B cell (primary cell): ENCODE data around the gene PLCB1. TPM values are rescaled to one million over a fixed set of nuclear protein-coding genes. Genes with fewer than 3 reads are reported as not detected.

ENCODE experiments used
- ATAC-seq: fragments of 200-7000 bp; cut with Tn5 transposase; one replicate; pipeline ENCODE4 v1.10.0; 2021; ENCODE audit warnings: low read depth, mild to moderate bottlenecking, moderate number of reproducible peaks, moderate library complexity
- CTCF ChIA-PET: fragments of 350-600 bp; sonication (Branson Sonifier 250); formaldehyde crosslinking; loops from one replicate; lab custom pipeline; 2021; ENCODE audit warnings: antibody characterized with exemption, inconsistent platforms; lab: Charles Lee
- POLR2A ChIA-PET: fragments of 350-600 bp; sonication (Branson Sonifier 250); formaldehyde crosslinking; loops from one replicate; lab custom pipeline; 2021; ENCODE audit warnings: antibody characterized with exemption; lab: Charles Lee
- DNase-seq: peaks from one replicate; pipeline ENCODE4 v3.0.0; 2013
- H2AFZ ChIP-seq: 2 replicates; pipeline ENCODE4 v1.6.1; 2012; ENCODE audit warnings: mild to moderate bottlenecking, low read depth, low read length; ENCODE audit not compliant: insufficient read depth, poor library complexity, severe bottlenecking
- H3K27ac ChIP-seq, 2 donors: 1 replicate in 1 of 2; 2 replicates in 1 of 2; pipeline ENCODE4 v1.5.1; 2012 to 2013; ENCODE audit warnings: low read length in 2 of 2, mild to moderate bottlenecking in 2 of 2, moderate library complexity in 1 of 2
- H3K27me3 ChIP-seq, 4 experiments: fragments of 200-600 bp in 1 of 4; sonication (generic) in 1 of 4; replicated peaks in 1 of 4; 1 replicate in 2 of 4; 2 replicates in 2 of 4; pipeline versions ENCODE4 v1.6.1 to v1.7.0; 2013 to 2016; ENCODE audit warnings: low read length in 3 of 4, mild to moderate bottlenecking in 2 of 4, mixed read lengths in 1 of 4, moderate library complexity in 1 of 4; ENCODE audit not compliant: insufficient read depth in 4 of 4, control insufficient read depth in 3 of 4; ENCODE audit errors: control extremely low read depth in 1 of 4
- H3K36me3 ChIP-seq, 2 experiments: replicated peaks in 1 of 2; 1 replicate in 1 of 2; 2 replicates in 1 of 2; pipeline versions ENCODE4 v1.6.1 to v1.7.1; 2013; ENCODE audit warnings: low read length in 1 of 2; ENCODE audit not compliant: insufficient read depth in 2 of 2, control insufficient read depth in 1 of 2; ENCODE audit errors: control extremely low read depth in 1 of 2, extremely low read depth in 1 of 2
- H3K4me1 ChIP-seq, 2 donors: fragments of 200-600 bp in 1 of 2; sonication (generic) in 1 of 2; 1 replicate in 1 of 2; 2 replicates in 1 of 2; pipeline versions ENCODE4 v1.5.1 to v1.6.1; 2013 to 2017; ENCODE audit warnings: low read length in 2 of 2; ENCODE audit not compliant: control insufficient read depth in 2 of 2, insufficient read depth in 2 of 2
- H3K4me2 ChIP-seq: replicated peaks from 2 replicates; pipeline ENCODE3; 2012; ENCODE audit warnings: mild to moderate bottlenecking, low read depth, low read length; ENCODE audit not compliant: poor library complexity, severe bottlenecking
- H3K4me3 ChIP-seq, 5 experiments: fragments of 200-600 bp in 1 of 5; sonication (generic) in 1 of 5; 1 replicate in 3 of 5; 2 replicates in 2 of 5; pipeline versions ENCODE4 v1.5.1 to v1.7.0; 2011 to 2016; ENCODE audit warnings: low read length in 4 of 5, mild to moderate bottlenecking in 4 of 5, low read depth in 2 of 5, control low read depth in 1 of 5, moderate library complexity in 1 of 5; ENCODE audit not compliant: insufficient read depth in 1 of 5; ENCODE audit errors: control extremely low read depth in 1 of 5, extremely low read depth in 1 of 5
- H3K79me2 ChIP-seq: fragments of 200-600 bp; sonication (generic); one replicate; pipeline ENCODE4 v1.6.0; 2016; ENCODE audit warnings: low read length; ENCODE audit not compliant: control insufficient read depth, insufficient read depth
- H3K9ac ChIP-seq: fragments of 200-600 bp; sonication (generic); 2 replicates; pipeline ENCODE4 v1.6.1; 2017; ENCODE audit warnings: mild to moderate bottlenecking, low read length, moderate library complexity
- H3K9me3 ChIP-seq, 3 donors: one replicate each; pipeline versions ENCODE4 v1.6.1 to v1.7.1; 2013; ENCODE audit warnings: low read length in 2 of 3; ENCODE audit not compliant: control insufficient read depth in 2 of 3, insufficient read depth in 1 of 3; ENCODE audit errors: control extremely low read depth in 1 of 3
- H4K20me1 ChIP-seq: 2 replicates; pipeline ENCODE4 v1.6.0; 2012; ENCODE audit warnings: mild to moderate bottlenecking, low read length; ENCODE audit not compliant: insufficient read depth, control insufficient read depth, poor library complexity, severe bottlenecking
- H3K27ac Mint-ChIP-seq: one replicate; pipeline ENCODE4 v1.8.0; 2021; ENCODE audit warnings: mixed read lengths
- H3K27me3 Mint-ChIP-seq: one replicate; pipeline ENCODE4 v1.8.0; 2021; ENCODE audit warnings: mixed read lengths
- H3K4me1 Mint-ChIP-seq: one replicate; pipeline ENCODE4 v1.8.0; 2021; ENCODE audit warnings: mixed read lengths
- H3K4me3 Mint-ChIP-seq: one replicate; pipeline ENCODE4 v1.8.0; 2021; ENCODE audit warnings: mixed read lengths
- H3K9me3 Mint-ChIP-seq: one replicate; pipeline ENCODE4 v1.8.0; 2022; ENCODE audit warnings: mixed read lengths; ENCODE audit not compliant: insufficient read depth
- CTCF ChIP-seq: fragments of 200-600 bp; IDR thresholded peaks from one replicate; pipeline ENCODE4 v1.8.0; 2022; ENCODE audit warnings: antibody characterized with exemption, mild to moderate bottlenecking
- EZH2 ChIP-seq: IDR thresholded peaks from 2 replicates; pipeline ENCODE4 v1.6.1; 2012; ENCODE audit warnings: borderline replicate concordance, low read depth, mild to moderate bottlenecking, moderate library complexity, low read length; ENCODE audit not compliant: insufficient read depth, poor library complexity, severe bottlenecking
- WGBS: methylation state at CpG from one replicate; pipeline ENCODE4 v1.1.5; 2013; ENCODE audit warnings: missing lambda C conversion rate; ENCODE audit not compliant: insufficient coverage; 5-methylcytosine and 5-hydroxymethylcytosine counted together
- intact Hi-C: fragments of 100-400 bp; cut with micrococcal nuclease; formaldehyde crosslinking; loops from one replicate; pipeline ENCODE4 v1.10.0; 2022
- polyA plus RNA-seq: library from polyadenylated mRNA; depleted of rRNA; stranded (reverse); fragments of >200 nt; gene quantifications from 2 replicates; pipeline ENCODE4 v1.2.3, GENCODE V29; 2012
- total RNA-seq, 2 donors: library from RNA; stranded (reverse); fragments of 120-200 nt in 1 of 2; gene quantifications; 1 replicate in 1 of 2; 2 replicates in 1 of 2; pipeline versions ENCODE4 v1.2.3 to v1.2.4, GENCODE V29; 2013 to 2022

Gene PLCB1
- total and polyA plus RNA-seq, 2 donors (not counting 1 experiment from before 2014, with no cell fraction given): 0.18 to 0.47 TPM

- Histone ChIP-seq H2AFZ (no peak overlapping the region), H3K4me1 (no peaks in the 10 kb centered on the region), H3K27ac (no peak overlapping the region), H4K20me1 (no peaks in the 10 kb centered on the region), H3K36me3 (no peaks in the 10 kb centered on the region), H3K4me2 (no peak overlapping the region), H3K9me3 (no peaks in the 10 kb centered on the region), H3K9ac (no peak overlapping the region), H3K27me3 (no peaks in the 10 kb centered on the region), H3K79me2 (no peaks in the 10 kb centered on the region), H3K4me3 (no peak overlapping the region)
- WGBS: 84% methylated on average over 2 of the region's 2 CpGs
- CTCF ChIA-PET: no interaction called here
- no peak overlapping the region for H3K4me3 Mint-ChIP-seq
- no peaks in the 10 kb centered on the region for H3K9me3 Mint-ChIP-seq
- intact Hi-C loops: no loop called here
- H3K27ac Mint-ChIP-seq: no peak overlapping the region
- TF ChIP-seq EZH2 (no peak), CTCF (no peak)
- ATAC-seq (no peak), DNase-seq (no peak)
- H3K27me3 Mint-ChIP-seq: peaks cover 10% of the 10 kb centered on the region
- POLR2A ChIA-PET: no interaction called here
- no peaks in the 10 kb centered on the region for H3K4me1 Mint-ChIP-seq
These were observed 295.5 kb downstream of the PLCB1 start for GRCh38 chr20:8427419-8428040.

GRCh38 chr20:8428988-8429387, 296.9 kb downstream of the PLCB1 start:
- H3K4me1 Mint-ChIP-seq: no peaks in the 10 kb centered on the region
- CTCF ChIA-PET: no interaction called here
- Histone ChIP-seq H3K4me1 (no peaks in the 10 kb centered on the region), H2AFZ (no peak overlapping the region), H3K4me2 (no peak overlapping the region), H3K36me3 (no peaks in the 10 kb centered on the region), H3K9ac (no peak overlapping the region), H3K79me2 (no peaks in the 10 kb centered on the region), H3K27ac (no peak overlapping the region), H3K27me3 (no peaks in the 10 kb centered on the region), H3K9me3 (no peaks in the 10 kb centered on the region), H4K20me1 (no peaks in the 10 kb centered on the region), H3K4me3 (no peak overlapping the region)
- H3K9me3 Mint-ChIP-seq: no peaks in the 10 kb centered on the region
- intact Hi-C loops: no loop called here
- no peak for DNase-seq
- no peak overlapping the region for H3K4me3 Mint-ChIP-seq
- H3K27me3 Mint-ChIP-seq: peaks cover 8% of the 10 kb centered on the region
- WGBS: no CpG with 5 or more reads among the region's 3 CpGs
- TF ChIP-seq EZH2: no peak
- no peak for TF ChIP-seq CTCF
- no peak for ATAC-seq
- no peak overlapping the region for H3K27ac Mint-ChIP-seq
- POLR2A ChIA-PET: no interaction called here
